SU-DHL-6 (cell line): ENCODE measurements around the gene RALGPS1.

Experiments
- EZH2phosphoT487 ChIP-seq: fragments of 200-600 bp; sonication (generic), shearing (Covaris generic); conservative IDR thresholded peaks from 2 replicates; pipeline ENCODE4 v1.6.1; 2018; ENCODE audit warnings: mild to moderate bottlenecking, antibody characterized with exemption, low read length, moderate library complexity, mixed read lengths
- TF ChIP-seq, protein P1 (sequence below): fragments of 200-600 bp; sonication (generic); IDR thresholded peaks from one replicate; pipeline ENCODE4 v1.5.1; 2017; ENCODE audit warnings: antibody characterized with exemption, mild to moderate bottlenecking, low read length, moderate library complexity; ENCODE audit not compliant: insufficient read depth, poor library complexity, severe bottlenecking

DNA sequence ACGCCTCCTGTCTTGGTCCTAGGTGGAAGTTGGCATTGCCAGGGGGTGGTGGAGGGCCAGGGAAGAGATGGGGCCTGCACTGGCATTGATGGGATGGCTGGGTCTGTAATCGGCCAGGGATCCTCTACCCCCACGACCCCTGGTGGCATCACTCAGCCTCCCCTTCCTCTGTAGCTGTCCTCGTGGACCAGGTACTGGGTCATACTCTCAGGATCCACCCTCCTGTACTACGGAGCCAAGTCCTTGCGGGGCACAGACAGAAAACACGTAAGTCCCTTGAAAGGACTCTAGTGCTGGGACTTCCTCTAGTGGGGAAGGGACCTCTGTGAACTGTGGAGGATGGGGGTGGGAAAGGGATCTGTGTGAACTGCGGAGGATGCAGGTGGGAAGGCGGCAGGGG, 297.9 kb downstream of the RALGPS1 start:
- TF ChIP-seq, protein P1, sequence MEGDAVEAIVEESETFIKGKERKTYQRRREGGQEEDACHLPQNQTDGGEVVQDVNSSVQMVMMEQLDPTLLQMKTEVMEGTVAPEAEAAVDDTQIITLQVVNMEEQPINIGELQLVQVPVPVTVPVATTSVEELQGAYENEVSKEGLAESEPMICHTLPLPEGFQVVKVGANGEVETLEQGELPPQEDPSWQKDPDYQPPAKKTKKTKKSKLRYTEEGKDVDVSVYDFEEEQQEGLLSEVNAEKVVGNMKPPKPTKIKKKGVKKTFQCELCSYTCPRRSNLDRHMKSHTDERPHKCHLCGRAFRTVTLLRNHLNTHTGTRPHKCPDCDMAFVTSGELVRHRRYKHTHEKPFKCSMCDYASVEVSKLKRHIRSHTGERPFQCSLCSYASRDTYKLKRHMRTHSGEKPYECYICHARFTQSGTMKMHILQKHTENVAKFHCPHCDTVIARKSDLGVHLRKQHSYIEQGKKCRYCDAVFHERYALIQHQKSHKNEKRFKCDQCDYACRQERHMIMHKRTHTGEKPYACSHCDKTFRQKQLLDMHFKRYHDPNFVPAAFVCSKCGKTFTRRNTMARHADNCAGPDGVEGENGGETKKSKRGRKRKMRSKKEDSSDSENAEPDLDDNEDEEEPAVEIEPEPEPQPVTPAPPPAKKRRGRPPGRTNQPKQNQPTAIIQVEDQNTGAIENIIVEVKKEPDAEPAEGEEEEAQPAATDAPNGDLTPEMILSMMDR, result no peak
- no peak for TF ChIP-seq EZH2phosphoT487
